Measurements from ENCODE around the gene ITM2C. TPM values are rescaled to one million over a fixed set of nuclear protein-coding genes. Genes with fewer than 3 reads are reported as not detected.

Gene ITM2C
- total and polyA plus RNA-seq, 9 of the 15 experiments (the other 6 are each of a cell fraction or from before 2014, with no cell fraction given) = 0.49 to 58.8 (median 21.5) TPM

GRCh38 chr2:230890646-230891045, 25.9 kb downstream of the ITM2C start:
- Histone ChIP-seq H3K27ac (ENCODE audit: extremely low read depth, low read depth, low read length) (no peak overlapping the region), H3K9me1 (ENCODE audit: control insufficient read depth, insufficient read depth, low read length) (no peaks in the 10 kb centered on the region), H4K20me1 (replicated peaks; ENCODE audit: control insufficient read depth, insufficient read depth, low read length) (no peaks in the 10 kb centered on the region), H3K36me3 (ENCODE audit: control insufficient read depth, insufficient read depth, low read length) (no peaks in the 10 kb centered on the region), H3K27me3 (ENCODE audit: control insufficient read depth in 2 of 2, insufficient read depth in 2 of 2, low read length in 2 of 2) (peaks cover 2 to 40% of the 10 kb centered on the region in 2 experiments; a peak in 3 of 5 replicates), H3K4me1 (replicated peaks in 1 of 2; ENCODE audit: control insufficient read depth in 2 of 2, insufficient read depth in 2 of 2, low read length in 2 of 2) (peaks cover 0 to 4% of the 10 kb centered on the region in 2 experiments; a peak in 3 of 5 replicates), H3K9me3 (replicated peaks; ENCODE audit: control insufficient read depth, insufficient read depth, low read depth, low read length) (no peaks in the 10 kb centered on the region), H3K4me3 (no peak overlapping the region), H3K9ac (ENCODE audit: insufficient read depth in 1 of 2, low read depth in 2 of 2, low read length in 2 of 2) (no peak overlapping the region), H3K79me2 (ENCODE audit: control insufficient read depth, insufficient read depth, low read length) (no peaks in the 10 kb centered on the region), H2AFZ (ENCODE audit: low read depth, low read length) (no peak overlapping the region), H3K4me2 (ENCODE audit: insufficient read depth, low read length) (no peak overlapping the region)
- ATAC-seq = no peak
- intact Hi-C loops (cut with micrococcal nuclease) = no loop called here
- TF ChIP-seq MYNN (IDR thresholded peaks at IDR 0.05) (no peak), MYNN (CRISPR knock-in tag; IDR thresholded peaks at IDR 0.05) (no peak), THAP12 (CRISPR knock-in tag; IDR thresholded peaks at IDR 0.05) (no peak), IRF1 (CRISPR knock-in tag; IDR thresholded peaks at IDR 0.05; ENCODE audit: borderline replicate concordance) (no peak), SAFB (IDR thresholded peaks at IDR 0.05; ENCODE audit: borderline replicate concordance, low read depth, low read length) (no peak), DACH1 (IDR thresholded peaks at IDR 0.05; ENCODE audit: partially characterized antibody) (no peak), E2F8 (IDR thresholded peaks at IDR 0.05; ENCODE audit: low read depth, partially characterized antibody) (no peak)
- in situ Hi-C loops (cut with MboI) = no loop called here
- FAIRE-seq = no peak
- 0% methylated on average over 2 of the region's 4 CpGs for WGBS (ENCODE audit: insufficient coverage, low coverage, missing lambda C conversion rate)
- DNase-seq (ENCODE audit: extremely low read depth in 1 of 4, low spot score in 3 of 4) = no peak
- no TSS peak for BruUV-seq (replicated peaks)
- ChIA-PET POLR2A (no interaction called here), CTCF (ENCODE audit: low intra/inter-chr PET ratio) (no interaction called here)
